ENCODE data around the gene DUSP8.

- TF ChIP-seq POLR2A (IDR thresholded peaks at IDR 0.05) = no peak
- TF ChIP-seq CTCF (IDR thresholded peaks at IDR 0.05) = no peak
Observed at GRCh38 chr11:1531449-1532013, 40.5 kb downstream of the DUSP8 start.

All from Peyer's patch (tissue), 4 donors.